PC-9 (cell line): ENCODE data around the gene IREB2. TPM values are rescaled to one million over a fixed set of nuclear protein-coding genes. Genes with fewer than 3 reads are reported as not detected.
"Not testable (repeated sequence)": the region's sequence is repeated elsewhere in the genome, so short reads cannot be mapped to it uniquely, and the experiment has no call there.

Source experiments
- BruUV-seq: library from RNA; stranded (reverse); fragments of 400-500 nt; replicated peaks from 2 replicates; lab custom pipeline; 2021; lab: Mats Ljungman, UMichigan
- CTCF ChIA-PET: fragments of 300-600 bp; sonication (Branson Sonifier 250); formaldehyde crosslinking; loops from one replicate; lab custom pipeline; 2022; ENCODE audit warnings: antibody characterized with exemption; lab: Charles Lee
- POLR2A ChIA-PET: fragments of 300-600 bp; sonication (Branson Sonifier 250); formaldehyde crosslinking; loops from one replicate; lab custom pipeline; 2022; ENCODE audit warnings: antibody characterized with exemption; ENCODE audit not compliant: unreplicated experiment; lab: Charles Lee
- DNase-seq, 2 experiments: peaks; one replicate each; pipeline versions ENCODE4 v3.0.0 to v3.0.0-alpha.2; 2015 to 2022; ENCODE audit warnings: mixed read lengths in 1 of 2
- H2AFZ ChIP-seq: fragments of 200-600 bp; sonication (generic); 2 replicates; pipeline ENCODE4 v1.8.1; 2017; ENCODE audit warnings: antibody characterized with exemption
- H3F3A ChIP-seq: fragments of 200-600 bp; sonication (generic); 2 replicates; pipeline ENCODE4 v1.8.1; 2017; ENCODE audit warnings: antibody characterized with exemption, mild to moderate bottlenecking, low read depth; ENCODE audit not compliant: insufficient read depth
- H3K27ac ChIP-seq: fragments of 200-600 bp; sonication (generic); 2 replicates; pipeline ENCODE4 v1.6.1; 2016; ENCODE audit warnings: mixed run types
- H3K27me3 ChIP-seq: fragments of 200-600 bp; sonication (generic); 2 replicates; pipeline ENCODE4 v1.6.1; 2016; ENCODE audit warnings: low read depth, mixed run types; ENCODE audit not compliant: insufficient read depth
- H3K36me3 ChIP-seq: fragments of 200-600 bp; sonication (generic); 2 replicates; pipeline ENCODE4 v1.6.1; 2016; ENCODE audit warnings: low read depth, mixed run types
- H3K4me1 ChIP-seq: fragments of 200-600 bp; sonication (generic); replicated peaks from 2 replicates; pipeline ENCODE4 v1.6.1; 2016; ENCODE audit warnings: mixed run types; ENCODE audit not compliant: insufficient read depth
- H3K4me2 ChIP-seq: fragments of 200-600 bp; sonication (generic); 2 replicates; pipeline ENCODE4 v1.6.1; 2017; ENCODE audit warnings: mixed run types
- H3K4me3 ChIP-seq: fragments of 200-600 bp; sonication (generic); 2 replicates; pipeline ENCODE4 v1.6.1; 2016; ENCODE audit warnings: mixed run types
- H3K79me2 ChIP-seq: fragments of 200-600 bp; sonication (generic); 2 replicates; pipeline ENCODE4 v1.6.1; 2017; ENCODE audit warnings: low read depth, mixed run types
- H3K9me2 ChIP-seq: fragments of 200-600 bp; sonication (generic); 2 replicates; pipeline ENCODE4 v1.8.1; 2017; ENCODE audit warnings: mild to moderate bottlenecking; ENCODE audit not compliant: insufficient read depth
- H3K9me3 ChIP-seq: fragments of 200-600 bp; sonication (generic); 2 replicates; pipeline ENCODE4 v1.8.1; 2016; ENCODE audit warnings: low read depth; ENCODE audit not compliant: insufficient read depth
- H4K20me1 ChIP-seq: fragments of 200-600 bp; sonication (generic); 2 replicates; pipeline ENCODE4 v1.8.1; 2017; ENCODE audit not compliant: insufficient read depth
- EZH2 ChIP-seq: fragments of 200-600 bp; sonication (generic); IDR thresholded peaks from 2 replicates; pipeline ENCODE4 v1.8.0; 2017; ENCODE audit warnings: antibody characterized with exemption, low read depth
- intact Hi-C: fragments of 100-400 bp; cut with micrococcal nuclease; formaldehyde crosslinking; loops from one replicate; pipeline ENCODE4 v1.10.0; 2022; ENCODE audit not compliant: unreplicated experiment
- total RNA-seq: library from RNA; stranded (reverse); gene quantifications from 2 replicates; pipeline ENCODE4 v1.2.3, GENCODE V29; 2021
- TF ChIP-seq, protein P1 (sequence below): fragments of 200-600 bp; sonication (generic); conservative IDR thresholded peaks from 2 replicates; pipeline ENCODE4 v1.6.1; 2017; ENCODE audit warnings: mixed run types, antibody characterized with exemption, mild to moderate bottlenecking, moderate library complexity

IREB2 gene
- total RNA-seq, 1 experiment from 2014 or later = 48.8 TPM

DNA sequence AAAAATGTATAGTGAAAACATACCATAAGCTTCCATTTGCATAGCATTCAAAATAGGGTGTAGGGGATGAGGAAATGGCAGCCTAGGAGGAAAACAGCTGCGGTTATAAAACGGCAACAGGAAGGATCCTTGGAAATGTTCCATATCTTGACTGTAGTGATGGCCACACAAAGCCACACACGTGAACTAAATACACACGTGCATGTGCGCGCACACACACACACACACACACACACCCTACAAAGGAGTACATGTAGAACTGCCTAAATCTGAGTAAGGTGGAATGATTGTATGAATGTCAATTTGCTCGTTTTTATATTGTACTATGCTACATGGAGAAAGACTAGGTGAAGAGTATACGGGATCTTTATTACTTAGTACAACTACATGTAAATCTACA, 3.9 kb upstream of the IREB2 start:
- no peak for DNase-seq
- POLR2A ChIA-PET = no interaction called here
- Histone ChIP-seq H3K9me2 (0 out of 2 replicates have a peak, but pooled peaks cover 6% of the 10 kb centered on the region), H2AFZ (no peak overlapping the region), H3K4me2 (no peak overlapping the region), H3K9me3 (no peaks in the 10 kb centered on the region), H3K4me1 (peaks cover 6% of the 10 kb centered on the region; the same call in 1 of the 2 replicates), H3K4me3 (no peak overlapping the region), H3K27me3 (peaks cover 19% of the 10 kb centered on the region; the same call in 1 of the 2 replicates), H4K20me1 (peaks cover 3% of the 10 kb centered on the region; the same call in 1 of the 2 replicates), H3F3A (peaks cover 5% of the 10 kb centered on the region; the same call in 1 of the 2 replicates), H3K27ac (no peak overlapping the region), H3K36me3 (no peaks in the 10 kb centered on the region), H3K79me2 (peaks cover 11% of the 10 kb centered on the region)
- CTCF ChIA-PET = no interaction called here
- no TSS peak for BruUV-seq
- TF ChIP-seq EZH2 = no peak
- TF ChIP-seq, protein P1, sequence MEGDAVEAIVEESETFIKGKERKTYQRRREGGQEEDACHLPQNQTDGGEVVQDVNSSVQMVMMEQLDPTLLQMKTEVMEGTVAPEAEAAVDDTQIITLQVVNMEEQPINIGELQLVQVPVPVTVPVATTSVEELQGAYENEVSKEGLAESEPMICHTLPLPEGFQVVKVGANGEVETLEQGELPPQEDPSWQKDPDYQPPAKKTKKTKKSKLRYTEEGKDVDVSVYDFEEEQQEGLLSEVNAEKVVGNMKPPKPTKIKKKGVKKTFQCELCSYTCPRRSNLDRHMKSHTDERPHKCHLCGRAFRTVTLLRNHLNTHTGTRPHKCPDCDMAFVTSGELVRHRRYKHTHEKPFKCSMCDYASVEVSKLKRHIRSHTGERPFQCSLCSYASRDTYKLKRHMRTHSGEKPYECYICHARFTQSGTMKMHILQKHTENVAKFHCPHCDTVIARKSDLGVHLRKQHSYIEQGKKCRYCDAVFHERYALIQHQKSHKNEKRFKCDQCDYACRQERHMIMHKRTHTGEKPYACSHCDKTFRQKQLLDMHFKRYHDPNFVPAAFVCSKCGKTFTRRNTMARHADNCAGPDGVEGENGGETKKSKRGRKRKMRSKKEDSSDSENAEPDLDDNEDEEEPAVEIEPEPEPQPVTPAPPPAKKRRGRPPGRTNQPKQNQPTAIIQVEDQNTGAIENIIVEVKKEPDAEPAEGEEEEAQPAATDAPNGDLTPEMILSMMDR = no peak
- intact Hi-C loops = no loop called here

DNA sequence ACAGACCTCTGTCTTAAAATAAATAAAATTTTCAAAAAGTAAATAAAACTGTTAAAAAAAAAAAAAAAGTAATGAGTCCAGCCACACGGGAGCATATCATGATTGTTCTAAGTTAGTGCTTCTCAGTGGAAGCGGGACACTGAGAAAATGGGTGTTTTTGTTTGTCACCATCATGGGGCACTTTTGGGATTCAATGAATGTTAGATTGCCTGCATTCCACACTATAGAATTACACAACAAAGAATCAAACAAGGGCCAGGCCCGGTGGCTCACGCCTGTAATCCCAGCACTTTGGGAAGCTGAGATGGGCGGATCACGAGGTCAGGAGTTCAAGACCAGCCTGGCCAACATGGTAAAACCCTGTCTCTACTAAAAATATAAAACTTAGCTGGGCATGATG, 3.3 kb upstream of the IREB2 start:
- DNase-seq, H3K27ac ChIP-seq, H3K4me3 ChIP-seq, H3F3A ChIP-seq, H3K9me3 ChIP-seq, BruUV-seq, intact Hi-C loops, CTCF ChIA-PET, H3K36me3 ChIP-seq, H4K20me1 ChIP-seq, H3K4me2 ChIP-seq, H3K9me2 ChIP-seq, POLR2A ChIA-PET, H2AFZ ChIP-seq: not testable (repeated sequence)
- peaks cover 19% of the 10 kb centered on the region; the same call in 1 of the 2 replicates for H3K27me3 ChIP-seq
- H3K79me2 ChIP-seq = peaks cover 17% of the 10 kb centered on the region
- H3K4me1 ChIP-seq = peaks cover 12% of the 10 kb centered on the region

DNA sequence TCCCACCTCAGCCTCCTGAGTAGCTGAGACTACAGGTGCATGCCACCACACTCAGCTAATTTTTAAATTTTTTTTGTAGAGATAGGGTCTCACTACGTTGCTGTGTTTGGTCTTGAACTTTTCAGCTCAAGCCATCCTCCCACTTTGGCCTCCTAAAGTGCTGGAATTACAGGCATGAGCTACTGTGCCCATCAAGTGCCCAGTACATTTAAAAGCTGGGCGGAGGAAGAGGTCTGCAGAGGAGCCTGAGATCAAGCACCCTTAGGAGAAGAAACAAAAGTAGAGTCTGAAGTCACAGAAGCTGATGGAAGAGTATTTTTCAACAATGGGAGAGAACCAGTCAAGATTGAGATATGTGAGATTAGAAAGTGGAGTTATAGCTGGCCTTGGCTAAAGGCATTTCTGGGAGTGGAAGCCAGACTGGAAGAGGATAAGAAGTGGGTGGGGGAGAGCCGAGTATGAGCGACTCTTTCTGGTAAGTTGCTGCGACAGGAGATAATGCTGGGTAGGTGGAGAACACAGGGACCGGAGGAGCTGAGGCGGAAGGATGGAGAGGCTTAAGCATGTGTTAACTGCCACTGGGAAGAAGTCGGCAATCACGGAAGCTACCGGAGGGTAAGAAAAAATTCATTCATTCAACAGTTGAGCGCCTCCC, 782 bp upstream of the IREB2 start:
- TSS peak; percentile 99 for BruUV-seq
- no peaks in the 10 kb centered on the region for H3K9me3 ChIP-seq
- no peaks in the 10 kb centered on the region for H3K9me2 ChIP-seq
- H3K79me2 ChIP-seq = peaks cover 40% of the 10 kb centered on the region
- peak overlapping the region; percentile 98 for H2AFZ ChIP-seq
- H4K20me1 ChIP-seq = peaks cover 13% of the 10 kb centered on the region
- POLR2A ChIA-PET = interaction anchor here (0.6 to 0.7 kb wide), 4 partner anchors 71 to 226 kb away, joined by 3 to 6 read pairs (median 4); no protein-coding TSS in a partner anchor
- peak overlapping the region; percentile 94 for H3K4me2 ChIP-seq
- intact Hi-C loops = no loop called here
- peaks cover 14% of the 10 kb centered on the region for H3K4me1 ChIP-seq
- H3K36me3 ChIP-seq = peaks cover 22% of the 10 kb centered on the region
- H3K27me3 ChIP-seq = no peaks in the 10 kb centered on the region
- no peak for DNase-seq
- H3K27ac ChIP-seq = peak overlapping the region; percentile 38
- H3K4me3 ChIP-seq = peak overlapping the region; percentile 80
- CTCF ChIA-PET = interaction anchor here (0.7 kb wide), 1 partner anchor 143 kb away, joined by 3 read pairs; no protein-coding TSS in a partner anchor
- TF ChIP-seq, protein P1 = no peak
- peaks cover 9% of the 10 kb centered on the region; the same call in 1 of the 2 replicates for H3F3A ChIP-seq
